Measurements from ENCODE around the gene TIAM2.
"Not testable (repeated sequence)": the region's sequence is repeated elsewhere in the genome, so short reads cannot be mapped to it uniquely, and the experiment has no call there.

Gene TIAM2

DNA sequence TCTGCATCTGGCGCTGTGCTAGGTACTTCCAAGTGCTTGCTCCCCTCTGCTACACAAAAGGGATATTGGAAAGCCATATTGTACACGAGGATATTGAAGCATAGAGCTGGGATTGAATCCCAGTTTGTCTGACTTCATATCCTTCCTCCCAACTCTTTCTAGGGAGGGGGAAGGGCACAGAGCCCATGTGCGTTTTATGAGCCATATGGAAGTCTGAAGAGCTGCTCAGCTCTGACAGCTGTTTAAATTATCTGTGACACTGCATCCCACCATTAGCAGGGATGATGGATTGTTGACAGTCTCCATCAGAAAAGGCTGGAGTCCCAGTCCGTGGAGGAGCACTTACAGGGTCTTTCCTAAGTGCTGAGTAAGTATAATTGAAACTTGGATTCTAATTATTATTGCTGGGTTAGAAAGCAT, 18.4 kb downstream of the TIAM2 start:
- no peak for TF ChIP-seq POLR2AphosphoS5 (IDR thresholded peaks at IDR 0.05; ENCODE audit: low read depth)
- TF ChIP-seq, protein P1, sequence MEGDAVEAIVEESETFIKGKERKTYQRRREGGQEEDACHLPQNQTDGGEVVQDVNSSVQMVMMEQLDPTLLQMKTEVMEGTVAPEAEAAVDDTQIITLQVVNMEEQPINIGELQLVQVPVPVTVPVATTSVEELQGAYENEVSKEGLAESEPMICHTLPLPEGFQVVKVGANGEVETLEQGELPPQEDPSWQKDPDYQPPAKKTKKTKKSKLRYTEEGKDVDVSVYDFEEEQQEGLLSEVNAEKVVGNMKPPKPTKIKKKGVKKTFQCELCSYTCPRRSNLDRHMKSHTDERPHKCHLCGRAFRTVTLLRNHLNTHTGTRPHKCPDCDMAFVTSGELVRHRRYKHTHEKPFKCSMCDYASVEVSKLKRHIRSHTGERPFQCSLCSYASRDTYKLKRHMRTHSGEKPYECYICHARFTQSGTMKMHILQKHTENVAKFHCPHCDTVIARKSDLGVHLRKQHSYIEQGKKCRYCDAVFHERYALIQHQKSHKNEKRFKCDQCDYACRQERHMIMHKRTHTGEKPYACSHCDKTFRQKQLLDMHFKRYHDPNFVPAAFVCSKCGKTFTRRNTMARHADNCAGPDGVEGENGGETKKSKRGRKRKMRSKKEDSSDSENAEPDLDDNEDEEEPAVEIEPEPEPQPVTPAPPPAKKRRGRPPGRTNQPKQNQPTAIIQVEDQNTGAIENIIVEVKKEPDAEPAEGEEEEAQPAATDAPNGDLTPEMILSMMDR (IDR thresholded peaks at IDR 0.05; ENCODE audit: insufficient read depth, low read length) = no peak
- TF ChIP-seq, protein P2, sequence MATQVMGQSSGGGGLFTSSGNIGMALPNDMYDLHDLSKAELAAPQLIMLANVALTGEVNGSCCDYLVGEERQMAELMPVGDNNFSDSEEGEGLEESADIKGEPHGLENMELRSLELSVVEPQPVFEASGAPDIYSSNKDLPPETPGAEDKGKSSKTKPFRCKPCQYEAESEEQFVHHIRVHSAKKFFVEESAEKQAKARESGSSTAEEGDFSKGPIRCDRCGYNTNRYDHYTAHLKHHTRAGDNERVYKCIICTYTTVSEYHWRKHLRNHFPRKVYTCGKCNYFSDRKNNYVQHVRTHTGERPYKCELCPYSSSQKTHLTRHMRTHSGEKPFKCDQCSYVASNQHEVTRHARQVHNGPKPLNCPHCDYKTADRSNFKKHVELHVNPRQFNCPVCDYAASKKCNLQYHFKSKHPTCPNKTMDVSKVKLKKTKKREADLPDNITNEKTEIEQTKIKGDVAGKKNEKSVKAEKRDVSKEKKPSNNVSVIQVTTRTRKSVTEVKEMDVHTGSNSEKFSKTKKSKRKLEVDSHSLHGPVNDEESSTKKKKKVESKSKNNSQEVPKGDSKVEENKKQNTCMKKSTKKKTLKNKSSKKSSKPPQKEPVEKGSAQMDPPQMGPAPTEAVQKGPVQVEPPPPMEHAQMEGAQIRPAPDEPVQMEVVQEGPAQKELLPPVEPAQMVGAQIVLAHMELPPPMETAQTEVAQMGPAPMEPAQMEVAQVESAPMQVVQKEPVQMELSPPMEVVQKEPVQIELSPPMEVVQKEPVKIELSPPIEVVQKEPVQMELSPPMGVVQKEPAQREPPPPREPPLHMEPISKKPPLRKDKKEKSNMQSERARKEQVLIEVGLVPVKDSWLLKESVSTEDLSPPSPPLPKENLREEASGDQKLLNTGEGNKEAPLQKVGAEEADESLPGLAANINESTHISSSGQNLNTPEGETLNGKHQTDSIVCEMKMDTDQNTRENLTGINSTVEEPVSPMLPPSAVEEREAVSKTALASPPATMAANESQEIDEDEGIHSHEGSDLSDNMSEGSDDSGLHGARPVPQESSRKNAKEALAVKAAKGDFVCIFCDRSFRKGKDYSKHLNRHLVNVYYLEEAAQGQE (IDR thresholded peaks at IDR 0.05; ENCODE audit: insufficient replicate concordance, low read depth) = no peak
- no peak overlapping the region for H3K4me3 ChIP-seq (replicated peaks; ENCODE audit: insufficient read depth, low read length)
- no peak for DNase-seq (ENCODE audit: low read depth in 1 of 2, low spot score in 1 of 2)
- no peak overlapping the region for H3K27ac ChIP-seq (replicated peaks)
- no peaks in the 10 kb centered on the region for H3K27me3 ChIP-seq (ENCODE audit: insufficient read depth, poor library complexity, severe bottlenecking)

DNA sequence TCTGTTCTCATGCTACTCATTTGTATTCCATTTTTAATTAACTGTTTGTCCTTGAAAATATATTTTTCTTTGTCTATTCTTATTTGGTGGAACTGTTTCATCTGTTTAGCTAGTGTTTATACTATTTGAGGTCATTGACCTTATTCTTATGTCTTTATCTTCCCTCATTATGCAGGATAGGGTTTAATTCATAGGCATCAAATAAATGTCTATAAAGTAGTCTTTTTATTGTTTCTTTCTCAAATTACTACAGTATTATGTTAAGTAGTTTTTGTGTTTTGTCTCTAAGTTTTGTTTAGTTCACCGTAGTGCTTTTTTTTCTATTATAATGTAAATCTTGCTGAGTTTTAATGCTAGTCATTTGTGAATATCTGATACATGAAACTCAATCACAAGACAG, 19.0 kb downstream of the TIAM2 start:
- H3K27ac ChIP-seq (replicated peaks) = no peak overlapping the region

DNA sequence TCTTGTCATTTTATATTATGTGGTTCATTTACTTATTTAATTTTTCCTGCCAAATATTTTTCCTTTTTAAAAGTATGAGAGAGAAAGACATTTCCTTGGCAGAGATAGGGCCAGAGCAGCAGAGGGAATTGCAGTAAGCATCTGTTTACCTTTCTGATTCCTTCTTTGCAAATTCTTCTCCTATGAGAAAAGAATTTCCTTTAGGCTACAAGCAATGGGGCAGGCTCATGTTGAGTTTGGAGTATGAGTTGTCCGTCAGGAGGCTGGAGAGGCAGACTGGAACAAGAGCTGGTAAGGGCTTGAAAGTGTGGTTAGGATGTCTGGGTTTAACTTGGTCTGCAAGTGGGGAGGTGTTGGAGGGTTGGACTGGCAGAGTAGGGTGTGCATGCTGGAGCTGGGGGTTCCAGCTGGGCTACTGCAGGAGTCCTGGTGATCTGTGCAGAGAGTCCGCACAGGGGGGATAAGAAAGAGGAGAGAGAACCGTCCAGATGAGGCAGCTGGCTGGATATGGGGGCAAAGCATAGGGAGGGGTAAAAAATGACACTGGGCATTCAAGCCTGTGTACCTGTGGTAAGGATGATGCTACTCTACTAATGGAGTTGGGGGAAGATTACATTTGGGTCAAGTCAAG, 19.7 kb downstream of the TIAM2 start:
- H3K4me3 ChIP-seq (replicated peaks; ENCODE audit: insufficient read depth, low read length) = no peak overlapping the region
- no peaks in the 10 kb centered on the region for H3K27me3 ChIP-seq (ENCODE audit: insufficient read depth, poor library complexity, severe bottlenecking)
- H3K27ac ChIP-seq (replicated peaks) = no peak overlapping the region
- TF ChIP-seq POLR2AphosphoS5 (IDR thresholded peaks at IDR 0.05; ENCODE audit: low read depth) (no peak), GABPA (IDR thresholded peaks at IDR 0.05; ENCODE audit: low read depth) (no peak)
- TF ChIP-seq, protein P1 (IDR thresholded peaks at IDR 0.05; ENCODE audit: insufficient read depth, low read length) = no peak
- DNase-seq (ENCODE audit: low read depth in 1 of 2, low spot score in 1 of 2) = no peak

More for the DNA sequence above, 19.0 kb downstream of the TIAM2 start:
- no peak for DNase-seq (ENCODE audit: low read depth in 1 of 2, low spot score in 1 of 2)
- Histone ChIP-seq H3K27me3 (ENCODE audit: insufficient read depth, poor library complexity, severe bottlenecking) (no peaks in the 10 kb centered on the region), H3K4me3 (replicated peaks; ENCODE audit: insufficient read depth, low read length) (no peak overlapping the region)
- TF ChIP-seq POLR2AphosphoS5 (IDR thresholded peaks at IDR 0.05; ENCODE audit: low read depth) = no peak
- TF ChIP-seq, protein P1 (IDR thresholded peaks at IDR 0.05; ENCODE audit: insufficient read depth, low read length) = no peak
- TF ChIP-seq SPI1 (IDR thresholded peaks at IDR 0.05; ENCODE audit: borderline replicate concordance, low read depth) = no peak
- TF ChIP-seq GABPA (IDR thresholded peaks at IDR 0.05; ENCODE audit: low read depth) = no peak
- TF ChIP-seq, protein P2 (IDR thresholded peaks at IDR 0.05; ENCODE audit: insufficient replicate concordance, low read depth) = no peak

DNA sequence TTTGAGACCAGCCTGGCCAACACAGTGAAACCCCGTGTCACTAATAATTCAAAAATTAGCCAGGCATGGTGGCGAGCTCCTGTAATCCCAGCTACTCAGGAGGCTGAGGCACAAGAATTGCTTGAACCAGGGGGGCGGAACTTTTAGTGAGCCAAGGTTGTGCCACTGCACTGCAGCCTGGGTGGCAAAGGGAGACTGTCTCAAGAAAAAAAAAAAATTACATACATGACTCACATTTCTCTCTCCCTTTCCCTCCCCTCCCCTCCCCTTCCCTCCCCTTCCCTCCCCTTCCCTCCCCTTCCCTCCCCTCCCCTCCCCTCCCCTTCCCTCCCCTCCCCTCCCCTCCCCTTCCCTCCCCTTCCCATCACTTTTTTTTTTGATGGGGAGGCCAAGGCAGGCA, 23.3 kb downstream of the TIAM2 start:
- H3K4me3 ChIP-seq (replicated peaks; ENCODE audit: insufficient read depth, low read length); DNase-seq (ENCODE audit: low read depth in 1 of 2, low spot score in 1 of 2); H3K27me3 ChIP-seq (ENCODE audit: insufficient read depth, poor library complexity, severe bottlenecking); H3K27ac ChIP-seq (replicated peaks): not testable (repeated sequence)
